Liver (tissue), 9 donors: ENCODE data around the gene SLC66A2. TPM values are rescaled to one million over a fixed set of nuclear protein-coding genes. Genes with fewer than 3 reads are reported as not detected.

Experiments used
- DNase-seq: peaks from one replicate; pipeline ENCODE4 v3.0.0-alpha.2; 2017; ENCODE audit warnings: low spot score
- H3K27ac ChIP-seq, 2 donors: one replicate each; pipeline ENCODE4 v1.7.0; 2013; ENCODE audit warnings: inconsistent platforms in 2 of 2, low read length in 2 of 2, control low read depth in 1 of 2, low read depth in 1 of 2, mild to moderate bottlenecking in 1 of 2
- H3K27me3 ChIP-seq, 4 donors: one replicate each; pipeline versions ENCODE4 v1.6.1 to v1.7.0; 2013; ENCODE audit warnings: low read length in 3 of 4, inconsistent platforms in 1 of 4, mild to moderate bottlenecking in 1 of 4, moderate library complexity in 1 of 4; ENCODE audit not compliant: control insufficient read depth in 4 of 4, insufficient read depth in 4 of 4
- H3K36me3 ChIP-seq, 4 donors: one replicate each; pipeline versions ENCODE4 v1.6.1 to v1.7.0; 2013; ENCODE audit warnings: low read length in 3 of 4, mild to moderate bottlenecking in 3 of 4, low read depth in 1 of 4, moderate library complexity in 1 of 4; ENCODE audit not compliant: control insufficient read depth in 4 of 4, insufficient read depth in 3 of 4
- H3K4me1 ChIP-seq, 4 donors: one replicate each; pipeline versions ENCODE4 v1.6.1 to v1.7.0; 2013; ENCODE audit warnings: low read length in 3 of 4, mild to moderate bottlenecking in 3 of 4, moderate library complexity in 1 of 4; ENCODE audit not compliant: control insufficient read depth in 4 of 4, insufficient read depth in 4 of 4
- H3K4me3 ChIP-seq, 3 donors: one replicate each; pipeline versions ENCODE4 v1.6.1 to v1.7.0; 2013; ENCODE audit warnings: low read length in 3 of 3, control low read depth in 1 of 3, low read depth in 1 of 3, mild to moderate bottlenecking in 1 of 3
- H3K9ac ChIP-seq, 2 donors: one replicate each; pipeline ENCODE4 v1.7.0; 2013; ENCODE audit warnings: low read length in 2 of 2, mild to moderate bottlenecking in 2 of 2, moderate library complexity in 2 of 2, control low read depth in 1 of 2, low read depth in 1 of 2
- H3K9me3 ChIP-seq, 4 donors: one replicate each; pipeline versions ENCODE4 v1.6.1 to v1.7.0; 2013; ENCODE audit warnings: low read length in 3 of 4; ENCODE audit not compliant: control insufficient read depth in 4 of 4
- FOXA1 ChIP-seq: IDR thresholded peaks from 2 replicates; pipeline ENCODE4 v1.6.1; 2016; ENCODE audit warnings: antibody characterized with exemption
- FOXA2 ChIP-seq: IDR thresholded peaks from 2 replicates; pipeline ENCODE4 v1.6.1; 2016; ENCODE audit warnings: antibody characterized with exemption
- GABPA ChIP-seq, 2 donors: IDR thresholded peaks in 1 of 2; conservative IDR thresholded peaks in 1 of 2; 2 replicates each; pipeline ENCODE4 v1.6.1; 2016; ENCODE audit warnings: antibody characterized with exemption in 2 of 2, mild to moderate bottlenecking in 1 of 2, moderate library complexity in 1 of 2
- HNF4A ChIP-seq, 2 donors: conservative IDR thresholded peaks; 2 replicates each; pipeline ENCODE4 v1.6.1; 2016; ENCODE audit warnings: antibody characterized with exemption in 2 of 2, mild to moderate bottlenecking in 2 of 2
- JUND ChIP-seq, 2 donors: IDR thresholded peaks; 2 replicates each; pipeline ENCODE4 v1.6.1; 2016; ENCODE audit warnings: antibody characterized with exemption in 2 of 2
- MAX ChIP-seq: IDR thresholded peaks from 2 replicates; pipeline ENCODE4 v1.6.1; 2016; ENCODE audit warnings: antibody characterized with exemption
- NR2F2 ChIP-seq: IDR thresholded peaks from 2 replicates; pipeline ENCODE4 v1.6.1; 2016; ENCODE audit warnings: antibody characterized with exemption
- RAD21 ChIP-seq, 2 donors: IDR thresholded peaks; 2 replicates each; pipeline ENCODE4 v1.6.1; 2016; ENCODE audit warnings: antibody characterized with exemption in 2 of 2, mild to moderate bottlenecking in 2 of 2
- RXRA ChIP-seq, 2 donors: IDR thresholded peaks; 2 replicates each; pipeline ENCODE4 v1.6.1; 2017 to 2018; ENCODE audit warnings: antibody characterized with exemption in 2 of 2, mild to moderate bottlenecking in 1 of 2
- YY1 ChIP-seq: IDR thresholded peaks from 2 replicates; pipeline ENCODE4 v1.6.1; 2016; ENCODE audit warnings: antibody characterized with exemption, mild to moderate bottlenecking
- ZBTB33 ChIP-seq: IDR thresholded peaks from 2 replicates; pipeline ENCODE4 v1.6.1; 2016; ENCODE audit warnings: antibody characterized with exemption
- WGBS: extraction: QIAGEN DNeasy Blood & Tissue Kit; methylation state at CpG from one replicate; pipeline ENCODE4 v1.1.7; 2013; 5-methylcytosine and 5-hydroxymethylcytosine counted together
- polyA plus RNA-seq, 2 donors: library from polyadenylated mRNA; stranded (reverse) in 1 of 2; unstranded in 1 of 2; fragments of 200-250 nt in 1 of 2; fragments of >200 nt in 1 of 2; fragmentation: Nextera tagmentation in 1 of 2; extraction: Ambion mirVana in 1 of 2; gene quantifications; one replicate each; pipeline versions ENCODE4 v1.2.1 to v1.2.3, GENCODE V29; 2013 to 2015
- total RNA-seq, 2 donors: library from RNA; depleted of rRNA; stranded (reverse); fragments of >200 nt; gene quantifications; one replicate each; pipeline ENCODE4 v1.2.3, GENCODE V29; 2014
- TF ChIP-seq, protein P1 (sequence below): IDR thresholded peaks from 2 replicates; pipeline ENCODE4 v1.6.1; 2016; ENCODE audit warnings: antibody characterized with exemption, mild to moderate bottlenecking
- TF ChIP-seq, protein P2 (sequence below): fragments of 150-350 bp; IDR thresholded peaks from 2 replicates; pipeline ENCODE4 v1.5.1; 2017; ENCODE audit warnings: improper control_type of control experiment, low read depth, low read length; ENCODE audit not compliant: missing input control
- TF ChIP-seq, protein P3 (sequence below): IDR thresholded peaks from 2 replicates; pipeline ENCODE4 v1.6.1; 2016; ENCODE audit warnings: antibody characterized with exemption
- donor health status: healthy.
- donor health status: healthy.
- donor health status: healthy.
- donor health status: healthy.
- donor health status: healthy.

SLC66A2 gene
- total and polyA plus RNA-seq, 4 donors, result 47.8 to 107 (median 67.9) TPM

- no peak for DNase-seq
- no peaks in the 10 kb centered on the region for H3K27me3 ChIP-seq
- H3K4me3 ChIP-seq, result no peak overlapping the region
- TF ChIP-seq ZBTB33, result no peak
- H3K9ac ChIP-seq, result no peak overlapping the region
- peaks cover 0 to 10% (median 4%) of the 10 kb centered on the region in 4 donors for H3K4me1 ChIP-seq
- H3K27ac ChIP-seq, result peak overlapping the region; percentile 19 to 36
- WGBS, result 90% methylated on average over 29 of the region's 29 CpGs
- H3K36me3 ChIP-seq, result peaks cover 9 to 41% (median 26%) of the 10 kb centered on the region in 4 donors
- peaks cover 0 to 1% (median 0%) of the 10 kb centered on the region in 4 donors for H3K9me3 ChIP-seq
Measured at GRCh38 chr18:79911344-79912270, 39.8 kb downstream of the SLC66A2 start.

DNA sequence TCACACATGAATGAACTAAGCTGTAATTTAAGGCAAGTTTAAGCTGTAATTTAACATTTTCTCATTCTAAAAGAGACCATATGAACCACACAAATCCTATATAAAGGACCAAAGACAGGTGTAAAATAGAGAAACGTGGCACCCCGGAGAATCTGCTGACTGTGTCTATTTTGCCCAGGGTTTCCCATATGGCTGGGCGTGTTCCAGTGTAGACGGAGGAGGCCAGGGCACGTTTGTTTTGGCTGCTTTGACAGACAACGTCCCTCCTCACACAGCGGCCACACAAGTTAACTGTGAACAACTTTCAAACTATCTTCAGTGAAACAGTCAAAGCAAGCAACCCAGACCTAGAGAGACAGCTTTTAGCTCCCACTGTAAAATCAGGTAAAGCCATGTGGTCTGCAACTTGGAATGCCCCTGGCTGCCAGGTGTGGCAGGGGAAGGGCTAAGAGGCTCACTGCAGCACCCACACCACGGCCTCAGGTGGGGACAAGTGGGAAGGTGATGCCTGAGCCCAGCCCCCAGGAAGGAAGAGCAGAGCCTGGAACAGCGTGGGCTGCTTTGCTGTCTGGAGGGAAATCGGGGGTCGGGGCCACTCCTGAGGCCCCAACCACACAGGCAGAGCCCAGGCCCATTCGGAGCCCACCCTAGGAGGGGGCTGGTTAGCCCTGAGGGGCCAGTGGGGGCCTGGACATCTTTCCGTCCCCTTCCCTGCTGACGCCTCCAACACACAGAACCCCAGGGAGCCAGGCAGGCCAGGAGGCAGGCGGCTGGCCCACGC, 40.7 kb downstream of the SLC66A2 start:
- 68% methylated on average over 16 of the region's 16 CpGs for WGBS
- TF ChIP-seq ZBTB33, result no peak
- TF ChIP-seq, protein P1, sequence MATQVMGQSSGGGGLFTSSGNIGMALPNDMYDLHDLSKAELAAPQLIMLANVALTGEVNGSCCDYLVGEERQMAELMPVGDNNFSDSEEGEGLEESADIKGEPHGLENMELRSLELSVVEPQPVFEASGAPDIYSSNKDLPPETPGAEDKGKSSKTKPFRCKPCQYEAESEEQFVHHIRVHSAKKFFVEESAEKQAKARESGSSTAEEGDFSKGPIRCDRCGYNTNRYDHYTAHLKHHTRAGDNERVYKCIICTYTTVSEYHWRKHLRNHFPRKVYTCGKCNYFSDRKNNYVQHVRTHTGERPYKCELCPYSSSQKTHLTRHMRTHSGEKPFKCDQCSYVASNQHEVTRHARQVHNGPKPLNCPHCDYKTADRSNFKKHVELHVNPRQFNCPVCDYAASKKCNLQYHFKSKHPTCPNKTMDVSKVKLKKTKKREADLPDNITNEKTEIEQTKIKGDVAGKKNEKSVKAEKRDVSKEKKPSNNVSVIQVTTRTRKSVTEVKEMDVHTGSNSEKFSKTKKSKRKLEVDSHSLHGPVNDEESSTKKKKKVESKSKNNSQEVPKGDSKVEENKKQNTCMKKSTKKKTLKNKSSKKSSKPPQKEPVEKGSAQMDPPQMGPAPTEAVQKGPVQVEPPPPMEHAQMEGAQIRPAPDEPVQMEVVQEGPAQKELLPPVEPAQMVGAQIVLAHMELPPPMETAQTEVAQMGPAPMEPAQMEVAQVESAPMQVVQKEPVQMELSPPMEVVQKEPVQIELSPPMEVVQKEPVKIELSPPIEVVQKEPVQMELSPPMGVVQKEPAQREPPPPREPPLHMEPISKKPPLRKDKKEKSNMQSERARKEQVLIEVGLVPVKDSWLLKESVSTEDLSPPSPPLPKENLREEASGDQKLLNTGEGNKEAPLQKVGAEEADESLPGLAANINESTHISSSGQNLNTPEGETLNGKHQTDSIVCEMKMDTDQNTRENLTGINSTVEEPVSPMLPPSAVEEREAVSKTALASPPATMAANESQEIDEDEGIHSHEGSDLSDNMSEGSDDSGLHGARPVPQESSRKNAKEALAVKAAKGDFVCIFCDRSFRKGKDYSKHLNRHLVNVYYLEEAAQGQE, result no peak
- no peak for TF ChIP-seq FOXA2
- TF ChIP-seq YY1, result no peak
- no peak for TF ChIP-seq RAD21 (IDR thresholded peaks at IDR 0.05)
- no peak for TF ChIP-seq RXRA (IDR thresholded peaks at IDR 0.05)
- TF ChIP-seq, protein P2, sequence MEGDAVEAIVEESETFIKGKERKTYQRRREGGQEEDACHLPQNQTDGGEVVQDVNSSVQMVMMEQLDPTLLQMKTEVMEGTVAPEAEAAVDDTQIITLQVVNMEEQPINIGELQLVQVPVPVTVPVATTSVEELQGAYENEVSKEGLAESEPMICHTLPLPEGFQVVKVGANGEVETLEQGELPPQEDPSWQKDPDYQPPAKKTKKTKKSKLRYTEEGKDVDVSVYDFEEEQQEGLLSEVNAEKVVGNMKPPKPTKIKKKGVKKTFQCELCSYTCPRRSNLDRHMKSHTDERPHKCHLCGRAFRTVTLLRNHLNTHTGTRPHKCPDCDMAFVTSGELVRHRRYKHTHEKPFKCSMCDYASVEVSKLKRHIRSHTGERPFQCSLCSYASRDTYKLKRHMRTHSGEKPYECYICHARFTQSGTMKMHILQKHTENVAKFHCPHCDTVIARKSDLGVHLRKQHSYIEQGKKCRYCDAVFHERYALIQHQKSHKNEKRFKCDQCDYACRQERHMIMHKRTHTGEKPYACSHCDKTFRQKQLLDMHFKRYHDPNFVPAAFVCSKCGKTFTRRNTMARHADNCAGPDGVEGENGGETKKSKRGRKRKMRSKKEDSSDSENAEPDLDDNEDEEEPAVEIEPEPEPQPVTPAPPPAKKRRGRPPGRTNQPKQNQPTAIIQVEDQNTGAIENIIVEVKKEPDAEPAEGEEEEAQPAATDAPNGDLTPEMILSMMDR, result no peak
- TF ChIP-seq MAX, result no peak
- no peak for TF ChIP-seq JUND (IDR thresholded peaks at IDR 0.05)
- no peak for TF ChIP-seq HNF4A (conservative IDR thresholded peaks at IDR 0.05)
- TF ChIP-seq GABPA (IDR thresholded peaks at IDR 0.05 in 1 of 2, conservative IDR thresholded peaks at IDR 0.05 in 1 of 2), result no peak
- TF ChIP-seq NR2F2, result no peak
- TF ChIP-seq, protein P3, sequence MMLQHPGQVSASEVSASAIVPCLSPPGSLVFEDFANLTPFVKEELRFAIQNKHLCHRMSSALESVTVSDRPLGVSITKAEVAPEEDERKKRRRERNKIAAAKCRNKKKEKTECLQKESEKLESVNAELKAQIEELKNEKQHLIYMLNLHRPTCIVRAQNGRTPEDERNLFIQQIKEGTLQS, result no peak
- TF ChIP-seq FOXA1, result no peak
- H3K4me3 ChIP-seq, result no peak overlapping the region
- H3K4me1 ChIP-seq, result peaks cover 0 to 10% (median 5%) of the 10 kb centered on the region in 4 donors
- no peak overlapping the region for H3K9ac ChIP-seq
- no peak overlapping the region for H3K27ac ChIP-seq
- H3K27me3 ChIP-seq, result no peaks in the 10 kb centered on the region
- peak; percentile 30 for DNase-seq
- H3K9me3 ChIP-seq, result peaks cover 0 to 1% (median 0%) of the 10 kb centered on the region in 4 donors
- peaks cover 6 to 33% (median 25%) of the 10 kb centered on the region in 4 donors for H3K36me3 ChIP-seq
